SK-N-MC (cell line): ENCODE data around the gene NHERF1.
A peak's percentile ranks its signal among the peaks of the same experiment; 100 is the strongest.

Experiments
- DNase-seq: peaks from one replicate; pipeline ENCODE4 v3.0.0-alpha.2; 2011; ENCODE audit warnings: low read depth, low spot score
- H3K27ac ChIP-seq: fragments of 200-600 bp; sonication (generic); 2 replicates; pipeline ENCODE4 v1.5.1; 2016; ENCODE audit warnings: mixed run types
- H3K36me3 ChIP-seq: fragments of 200-600 bp; sonication (generic); 2 replicates; pipeline ENCODE4 v1.6.1; 2017; ENCODE audit warnings: antibody characterized with exemption, low read length, mixed read lengths; ENCODE audit not compliant: insufficient read depth
- H3K4me3 ChIP-seq: fragments of 200-600 bp; sonication (generic); 2 replicates; pipeline ENCODE4 v1.5.1; 2016
- H3K9ac ChIP-seq: fragments of 200-600 bp; sonication (generic); 2 replicates; pipeline ENCODE4 v1.8.0; 2017; ENCODE audit warnings: mixed run types, mixed read lengths; ENCODE audit not compliant: insufficient read length
- H3K9me3 ChIP-seq: fragments of 200-600 bp; sonication (generic); 2 replicates; pipeline ENCODE4 v1.6.1; 2017; ENCODE audit warnings: low read depth, mild to moderate bottlenecking, antibody characterized with exemption, low read length, moderate library complexity, mixed read lengths
- EZH2 ChIP-seq: fragments of 200-600 bp; sonication (generic); IDR thresholded peaks from one replicate; pipeline ENCODE4 v1.6.1; 2017; ENCODE audit warnings: antibody characterized with exemption
- FOXP2 ChIP-seq: optimal IDR thresholded peaks from 2 replicates; pipeline ENCODE3; 2011; ENCODE audit warnings: mild to moderate bottlenecking, moderate library complexity; ENCODE audit not compliant: insufficient read depth; ENCODE audit errors: extremely low read length, control extremely low read depth
- POLR2AphosphoS5 ChIP-seq: IDR thresholded peaks from 2 replicates; pipeline ENCODE4 v1.6.1; 2012; ENCODE audit warnings: mild to moderate bottlenecking, low read depth, low read length, borderline replicate concordance

The NHERF1 gene

DNA sequence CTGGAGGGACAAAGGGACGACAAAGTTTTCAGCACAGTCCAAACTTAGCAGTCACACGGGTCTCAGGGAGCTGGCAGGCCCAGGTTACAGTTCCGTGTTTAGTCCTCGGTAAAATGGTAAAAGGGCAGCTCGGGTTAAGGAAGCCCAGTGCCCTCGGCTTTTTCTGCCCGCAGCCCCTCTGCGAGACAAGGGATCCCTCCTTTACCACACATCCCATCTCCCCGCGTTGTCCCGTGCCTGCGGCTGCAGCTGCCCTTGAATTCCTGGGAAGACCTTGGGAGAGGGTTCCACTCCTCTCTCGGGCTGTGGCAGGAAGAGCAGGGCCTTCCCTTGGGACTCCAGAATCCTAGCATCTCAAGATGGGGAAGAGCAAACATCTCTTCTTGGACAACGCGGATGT, 18.6 kb upstream of the NHERF1 start:
- no peak for TF ChIP-seq EZH2
- no peak for TF ChIP-seq POLR2AphosphoS5
- no peak for TF ChIP-seq FOXP2
- Histone ChIP-seq H3K4me3 (no peak overlapping the region), H3K9ac (no peak overlapping the region), H3K36me3 (no peaks in the 10 kb centered on the region), H3K9me3 (no peaks in the 10 kb centered on the region), H3K27ac (no peak overlapping the region)
- DNase-seq, result no peak

DNA sequence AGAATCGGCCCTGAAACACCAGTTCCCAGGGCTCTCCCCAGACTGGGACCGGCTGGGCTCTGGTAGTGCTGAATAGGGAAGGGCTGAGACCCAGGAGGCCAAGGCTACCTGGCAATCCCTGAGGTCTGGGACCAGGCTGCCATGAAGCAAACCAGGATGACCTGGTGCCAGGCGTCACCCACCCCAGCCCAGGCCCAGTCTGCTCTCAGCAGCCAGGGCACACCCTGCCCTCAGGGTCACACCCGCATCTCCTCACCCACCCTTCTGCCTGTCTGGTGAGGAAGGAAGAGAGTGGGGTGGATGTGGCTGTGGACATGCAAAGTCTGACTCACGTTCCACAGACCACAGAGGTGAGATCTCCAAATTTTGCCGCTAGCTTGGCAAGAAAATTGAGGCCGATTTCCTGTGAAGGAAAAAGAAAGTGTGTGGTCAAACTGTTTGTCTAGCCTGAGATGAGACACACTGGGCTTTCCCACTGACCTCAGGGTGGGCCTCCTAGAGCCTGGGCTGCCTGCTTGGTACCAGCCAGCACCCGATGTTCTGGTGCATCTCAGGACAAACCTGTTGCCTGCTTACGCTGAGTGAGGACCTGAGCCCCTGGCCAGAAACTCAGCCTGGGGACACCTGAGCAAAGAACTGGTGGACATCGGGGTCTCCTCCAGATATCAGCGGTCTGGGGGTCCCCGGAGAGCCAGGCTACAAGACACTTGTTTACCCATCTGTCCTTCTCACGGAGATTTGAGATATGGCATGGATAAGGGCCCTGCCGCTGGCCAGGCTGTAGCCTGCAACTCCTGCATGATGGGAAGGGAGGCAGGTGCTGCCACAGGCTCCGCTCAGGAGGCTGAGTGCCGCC, 17.7 kb upstream of the NHERF1 start:
- H3K4me3 ChIP-seq, result no peak overlapping the region
- no peak overlapping the region for H3K9ac ChIP-seq
- TF ChIP-seq POLR2AphosphoS5 (no peak), FOXP2 (no peak), EZH2 (no peak)

GRCh38 chr17:74731347-74731605, 17.2 kb upstream of the NHERF1 start:
- Histone ChIP-seq H3K27ac (no peak overlapping the region), H3K36me3 (no peaks in the 10 kb centered on the region), H3K9ac (no peak overlapping the region), H3K4me3 (no peak overlapping the region), H3K9me3 (no peaks in the 10 kb centered on the region)
- TF ChIP-seq POLR2AphosphoS5 (no peak), EZH2 (no peak), FOXP2 (no peak)
- DNase-seq, result no peak

More for the DNA sequence above, 17.7 kb upstream of the NHERF1 start:
- Histone ChIP-seq H3K36me3 (no peaks in the 10 kb centered on the region), H3K9me3 (no peaks in the 10 kb centered on the region), H3K27ac (no peak overlapping the region)
- no peak for DNase-seq

DNA sequence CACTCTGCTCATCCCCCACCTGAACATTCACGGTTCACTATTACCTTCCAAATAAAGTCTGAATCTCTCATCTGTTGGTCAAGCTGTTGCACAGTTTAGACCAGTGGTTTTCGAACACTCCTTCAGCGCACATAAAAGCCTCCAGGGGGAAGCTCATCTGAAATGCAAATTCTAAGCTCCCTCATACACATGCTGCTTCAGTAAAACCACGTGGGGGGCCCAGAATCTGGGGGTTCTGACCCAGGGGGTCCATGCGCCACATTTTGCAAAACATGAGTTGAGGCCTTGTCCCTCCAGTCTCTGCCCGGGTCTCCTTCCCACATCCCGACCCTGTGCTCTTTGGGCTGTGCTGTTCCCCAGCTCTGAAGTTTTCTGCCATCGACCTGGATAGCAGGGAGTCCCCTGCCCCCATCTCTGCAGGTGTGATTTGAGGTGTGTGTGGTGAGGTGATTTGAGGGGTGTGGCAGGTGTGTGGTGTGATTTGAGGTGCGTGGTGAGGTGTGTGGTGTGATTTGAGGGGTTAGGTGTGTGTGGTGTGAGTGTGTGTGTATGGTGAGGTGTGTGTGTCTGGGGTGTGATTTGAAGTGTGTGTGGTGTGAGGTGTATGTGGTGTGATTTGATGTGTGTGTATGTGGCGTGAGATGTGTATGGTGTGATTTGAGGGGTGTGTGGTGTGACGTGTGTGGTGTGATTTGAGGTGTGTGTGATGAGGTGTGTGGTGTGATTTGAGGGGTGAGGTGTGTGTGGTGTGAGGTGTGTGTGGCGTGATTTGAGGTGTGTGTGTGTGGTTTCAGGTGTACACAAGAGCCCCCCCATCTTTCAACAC, 16.2 kb upstream of the NHERF1 start:
- Histone ChIP-seq H3K27ac (no peak overlapping the region), H3K9ac (no peak overlapping the region), H3K9me3 (no peaks in the 10 kb centered on the region), H3K36me3 (no peaks in the 10 kb centered on the region), H3K4me3 (no peak overlapping the region)
- DNase-seq, result no peak
- no peak for TF ChIP-seq EZH2
- no peak for TF ChIP-seq FOXP2
- no peak for TF ChIP-seq POLR2AphosphoS5

- DNase-seq, result no peak
- TF ChIP-seq EZH2, result no peak
- no peak for TF ChIP-seq POLR2AphosphoS5
- TF ChIP-seq FOXP2, result no peak
- H3K27ac ChIP-seq, result no peak overlapping the region
- H3K9ac ChIP-seq, result no peak overlapping the region
- H3K36me3 ChIP-seq, result no peaks in the 10 kb centered on the region
- H3K4me3 ChIP-seq, result no peak overlapping the region
- H3K9me3 ChIP-seq, result no peaks in the 10 kb centered on the region
These were observed 14.9 kb upstream of the NHERF1 start for GRCh38 chr17:74733365-74734122.

- no peak overlapping the region for H3K4me3 ChIP-seq
- no peak for DNase-seq
- H3K9me3 ChIP-seq, result no peaks in the 10 kb centered on the region
- H3K36me3 ChIP-seq, result no peaks in the 10 kb centered on the region
- H3K27ac ChIP-seq, result no peak overlapping the region
- H3K9ac ChIP-seq, result no peak overlapping the region
- TF ChIP-seq POLR2AphosphoS5 (no peak), FOXP2 (no peak), EZH2 (no peak)
These were observed 14.2 kb upstream of the NHERF1 start for GRCh38 chr17:74734256-74734655.

DNA sequence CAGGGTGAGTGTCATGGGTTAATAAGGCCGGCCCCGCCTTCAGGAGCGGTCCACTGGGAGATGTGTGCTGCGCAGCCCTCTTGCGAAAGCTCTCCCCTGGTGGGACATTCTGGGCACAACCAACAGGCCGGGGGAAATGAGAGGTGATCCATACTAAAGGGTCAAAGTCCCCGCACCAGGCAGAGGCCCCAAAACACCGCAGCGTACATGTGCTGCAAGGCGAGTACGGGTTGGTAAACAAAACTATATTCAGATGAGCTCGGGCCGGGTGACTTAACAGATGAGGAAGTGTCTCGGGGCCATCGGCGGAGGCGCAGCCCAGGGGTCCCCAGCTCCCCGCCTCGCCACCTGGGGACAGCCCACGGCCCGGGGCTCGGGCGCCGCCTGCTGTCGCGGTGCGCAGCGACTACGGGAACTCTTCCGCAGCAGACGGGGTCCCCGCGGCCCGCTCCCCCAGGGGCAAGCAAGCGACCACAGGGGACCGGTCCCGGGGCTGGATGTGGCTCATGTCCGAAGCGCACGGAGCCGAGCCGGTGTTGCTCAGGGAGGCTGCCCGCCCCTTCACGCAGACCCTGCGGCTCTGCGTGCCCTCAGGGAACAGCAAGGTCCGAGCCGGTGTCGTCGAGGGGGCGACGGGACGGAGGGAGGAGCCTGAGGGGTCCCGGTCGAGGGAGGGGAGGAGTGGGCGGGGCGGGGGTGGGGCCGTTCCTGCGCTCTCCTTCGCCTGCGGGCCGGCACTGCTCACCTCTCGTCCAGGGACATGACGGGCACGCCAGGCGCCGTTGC, 11.7 kb upstream of the NHERF1 start, which contains the start of gene RAB37:
Gene RAB37, plus strand, starts transcription at position 744 of the 786 bp plus-strand sequence. Its CDS starts 17 bp downstream, at position 761.
- H3K27ac ChIP-seq, result no peak within 1 kb of the TSS
- TF ChIP-seq POLR2AphosphoS5 (no peak), FOXP2 (no peak), EZH2 (no peak)
- no peaks in the 10 kb centered on the region for H3K36me3 ChIP-seq
- peak within 1 kb of the TSS; percentile 38 for H3K4me3 ChIP-seq
- DNase-seq, result no peak
- no peak within 1 kb of the TSS for H3K9ac ChIP-seq
- no peaks in the 10 kb centered on the region for H3K9me3 ChIP-seq
